Measurements from ENCODE around the gene SOX8.
"Not testable (repeated sequence)": the region's sequence is repeated elsewhere in the genome, so short reads cannot be mapped to it uniquely, and the experiment has no call there.

SOX8 gene

DNA sequence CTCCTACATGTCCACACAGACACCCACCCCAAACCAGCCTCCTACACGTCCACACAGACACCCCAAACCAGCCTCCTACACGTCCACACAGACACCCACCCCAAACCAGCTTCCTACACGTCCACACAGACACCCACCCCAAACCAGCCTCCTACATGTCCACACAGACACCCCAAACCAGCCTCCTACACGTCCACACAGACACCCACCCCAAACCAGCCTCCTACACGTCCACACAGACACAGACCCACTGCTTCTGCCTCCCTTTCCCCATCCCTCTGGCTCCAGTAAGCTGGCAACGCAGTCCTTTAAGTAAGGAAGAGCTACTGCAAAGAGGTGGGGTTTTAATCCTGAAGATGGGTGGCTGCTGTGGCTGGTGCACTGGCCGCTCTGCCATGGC is 27.8 kb upstream of the SOX8 start:
- not testable (repeated sequence) for DNase-seq

DNA sequence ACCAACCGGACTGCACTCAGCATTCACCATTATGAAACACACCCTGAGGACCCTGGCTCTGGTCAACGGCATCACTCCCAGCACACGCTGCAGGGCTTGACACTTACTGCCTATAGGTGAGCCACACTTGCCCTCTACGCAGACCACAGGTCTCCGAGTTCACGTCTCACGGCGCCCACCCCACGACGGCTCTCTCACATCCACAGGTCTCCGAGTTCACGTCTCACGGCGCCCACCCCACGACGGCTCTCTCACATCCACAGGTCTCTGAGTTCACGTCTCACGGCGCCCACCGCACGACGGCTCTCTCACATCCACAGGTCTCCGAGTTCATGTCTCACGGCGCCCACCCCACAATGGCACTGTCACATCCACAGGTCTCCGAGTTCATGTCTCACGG is 25.8 kb upstream of the SOX8 start:
- not testable (repeated sequence) for DNase-seq

DNA sequence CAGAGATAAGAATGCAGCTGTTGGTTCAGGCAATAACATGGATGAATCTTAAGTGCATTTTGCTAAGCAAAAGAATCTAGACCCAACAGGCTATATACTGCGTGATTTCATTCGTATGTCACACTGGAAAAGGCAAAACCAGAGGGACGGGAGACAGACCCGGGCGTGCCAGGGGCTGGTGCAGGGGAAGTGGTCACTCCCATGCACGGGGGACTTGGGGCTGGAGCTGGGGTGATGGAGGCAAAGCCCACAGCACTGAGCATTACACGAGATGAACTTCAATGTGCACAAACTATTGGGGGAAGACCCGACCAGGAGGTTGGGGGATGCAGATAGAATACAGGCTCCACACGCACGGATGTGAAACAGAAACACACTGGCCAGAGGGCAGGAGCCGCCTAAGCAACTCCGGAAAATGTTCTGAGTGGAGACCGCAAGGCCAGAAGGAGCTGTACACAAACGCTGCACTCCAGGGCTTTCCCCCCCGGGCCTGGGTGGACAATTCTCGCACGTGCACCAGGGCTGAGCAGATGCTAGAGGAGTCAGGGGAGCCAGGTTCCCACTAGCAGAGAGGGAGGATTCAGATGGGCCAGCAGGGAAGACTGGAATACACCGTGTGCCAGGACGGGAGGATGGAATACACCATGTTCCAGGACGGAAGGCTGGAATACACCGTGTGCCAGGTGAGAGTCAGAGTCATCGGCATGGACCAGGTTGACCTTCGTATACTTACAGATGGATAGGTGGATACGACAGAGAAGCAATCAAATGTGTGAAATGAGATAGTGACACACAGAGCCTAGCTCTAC is 22.1 kb upstream of the SOX8 start:
- DNase-seq = no peak

DNA sequence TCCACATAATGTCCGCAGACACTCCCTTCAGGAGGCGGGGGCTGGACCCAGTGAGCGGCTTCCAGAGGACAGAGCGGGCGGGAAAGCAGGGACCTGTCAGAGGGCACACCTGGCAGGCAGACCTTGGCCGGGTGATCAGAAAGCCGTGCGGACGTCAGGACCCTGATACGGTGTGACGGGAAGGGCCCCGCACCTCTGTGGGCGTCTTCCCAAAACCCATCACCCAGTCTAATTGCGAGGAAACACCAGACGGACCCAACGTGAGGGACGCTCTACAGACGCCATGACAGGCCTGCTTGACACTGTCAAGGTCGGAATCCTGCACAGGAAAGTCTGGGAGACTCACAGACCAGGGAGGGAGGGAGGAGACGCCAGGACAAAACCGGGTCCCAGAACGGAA is 19.2 kb upstream of the SOX8 start:
- no peak for DNase-seq

DNA sequence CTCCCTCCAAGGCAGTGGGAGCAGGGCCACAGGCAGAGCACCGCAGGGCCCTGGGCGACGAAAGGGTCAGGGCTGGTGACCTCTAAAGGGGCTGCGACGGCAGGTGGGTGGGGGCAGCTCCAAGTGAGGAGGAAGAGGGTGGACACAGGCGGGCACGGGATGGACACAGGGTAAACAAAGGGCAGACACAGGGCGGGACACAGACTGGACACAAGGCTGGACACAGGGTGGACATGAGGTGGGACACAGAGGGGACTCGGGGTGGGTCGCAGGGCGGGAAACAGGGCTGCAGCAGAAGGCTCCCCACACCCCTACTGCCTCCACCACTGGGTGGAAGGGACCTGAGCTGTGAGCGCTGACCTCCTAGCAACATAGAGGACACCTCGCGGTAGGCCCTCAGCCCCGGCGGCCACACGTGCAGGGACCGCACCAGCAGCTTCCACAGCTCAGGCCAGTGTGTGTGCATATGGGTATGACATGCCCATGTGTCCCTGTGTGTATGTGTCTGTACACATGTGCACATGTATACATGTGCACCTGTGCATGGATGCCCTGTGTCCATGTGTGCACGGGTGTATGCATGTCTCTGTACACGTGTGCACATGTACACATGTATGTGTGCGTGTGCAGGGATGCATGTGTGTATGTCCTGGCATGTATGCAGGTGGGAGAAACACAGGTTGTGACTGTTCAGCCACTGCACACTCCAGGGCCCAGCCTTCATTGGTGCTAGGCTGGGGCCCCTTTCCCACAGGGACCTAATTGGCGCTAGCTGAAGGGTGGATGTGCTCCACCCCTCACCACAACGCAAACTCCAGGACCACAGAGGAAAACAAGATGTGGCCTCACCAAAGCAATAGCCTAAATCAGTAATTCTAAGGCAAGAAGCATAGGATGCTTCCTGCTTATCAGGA is 18.4 kb upstream of the SOX8 start:
- no peak for DNase-seq

DNA sequence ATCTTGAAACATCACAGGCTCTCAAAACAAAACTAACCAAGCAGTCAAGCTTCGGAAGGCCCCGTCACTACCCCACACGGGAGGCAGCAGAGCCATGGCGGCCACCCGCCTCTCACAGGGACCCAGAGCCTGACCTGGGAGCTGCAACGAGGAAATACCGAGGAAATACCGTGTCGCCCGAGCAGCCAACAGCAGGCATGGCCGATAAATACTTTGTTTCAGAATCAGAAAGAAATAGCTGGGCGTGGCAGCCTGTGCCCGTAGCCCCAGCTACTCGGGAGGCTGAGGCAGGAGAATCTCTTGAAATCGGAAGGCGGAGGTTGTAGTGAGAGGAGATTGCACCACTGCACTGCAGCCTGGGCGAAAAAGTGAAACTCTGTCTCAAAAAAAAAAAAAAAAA is 17.7 kb upstream of the SOX8 start:
- no peak for DNase-seq

DNA sequence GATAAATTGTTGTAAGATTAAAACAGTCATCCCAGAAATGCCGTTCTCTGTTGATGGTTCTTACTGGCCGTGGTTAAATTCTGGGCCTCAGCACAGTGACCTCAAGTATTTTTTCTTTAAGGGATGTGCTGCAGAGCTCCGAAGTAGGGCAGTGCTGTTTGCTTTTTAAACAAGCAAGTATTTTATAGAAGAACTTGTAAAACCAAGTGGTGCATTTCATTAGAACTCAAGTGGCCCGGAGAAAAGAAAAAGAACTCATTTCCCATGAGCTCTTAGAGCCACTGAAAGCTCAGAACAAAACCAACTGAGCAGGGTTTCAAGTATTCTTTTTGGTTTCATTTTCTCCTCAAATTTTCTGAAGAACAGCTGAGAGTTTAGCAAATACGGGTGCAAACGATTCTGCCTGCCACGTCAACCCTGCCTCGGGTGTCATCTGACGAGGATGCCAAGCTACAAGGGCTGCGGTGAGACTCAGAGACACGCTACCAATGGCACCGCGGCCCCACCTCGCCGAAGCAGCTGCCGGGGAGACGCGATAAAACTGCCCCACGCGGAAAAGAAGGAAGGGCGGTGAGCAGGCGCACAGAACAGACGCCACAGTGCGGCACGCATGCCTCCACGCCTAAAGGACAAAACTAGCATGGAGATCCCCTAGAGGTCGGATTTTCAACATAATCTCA is 17.1 kb upstream of the SOX8 start:
- DNase-seq = no peak

DNA sequence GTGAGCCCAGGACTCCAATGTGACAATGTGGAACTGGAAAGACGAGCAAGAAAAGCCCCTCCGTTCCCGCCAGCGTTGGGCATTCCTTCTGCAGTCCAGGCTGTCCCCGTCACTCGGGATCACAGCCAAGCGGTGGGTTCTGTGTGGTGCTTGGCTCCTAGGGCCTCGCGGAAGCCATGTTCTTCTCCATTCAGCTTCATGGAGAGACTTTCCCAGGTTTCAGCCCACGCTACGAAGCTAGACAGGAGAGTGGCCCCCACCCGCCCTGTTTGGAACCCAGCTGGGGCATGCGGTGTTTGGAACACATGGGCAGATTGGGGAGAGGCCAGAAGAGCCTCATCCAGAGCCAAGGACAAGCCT is 16.6 kb upstream of the SOX8 start:
- no peak for DNase-seq

DNA sequence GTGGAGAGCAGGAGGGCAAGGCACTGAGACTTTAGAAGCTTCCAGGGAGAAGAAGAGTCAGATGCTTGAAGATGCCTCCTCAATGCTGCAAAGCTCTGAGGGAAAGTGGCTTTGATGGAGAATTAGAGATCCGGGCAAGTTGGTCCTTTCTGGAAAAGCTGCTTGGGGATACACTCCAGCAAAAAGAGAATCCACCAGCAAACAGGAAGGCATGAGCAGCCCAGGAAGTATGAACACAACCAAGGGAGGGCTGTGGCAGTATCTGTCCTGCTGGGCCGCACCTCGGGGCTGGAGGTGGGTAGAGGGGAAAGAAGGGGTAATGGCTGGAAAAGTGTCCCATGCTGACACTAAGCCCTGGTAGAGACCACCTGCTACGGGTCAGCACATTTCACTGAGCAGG is 16.1 kb upstream of the SOX8 start:
- no peak for DNase-seq

DNA sequence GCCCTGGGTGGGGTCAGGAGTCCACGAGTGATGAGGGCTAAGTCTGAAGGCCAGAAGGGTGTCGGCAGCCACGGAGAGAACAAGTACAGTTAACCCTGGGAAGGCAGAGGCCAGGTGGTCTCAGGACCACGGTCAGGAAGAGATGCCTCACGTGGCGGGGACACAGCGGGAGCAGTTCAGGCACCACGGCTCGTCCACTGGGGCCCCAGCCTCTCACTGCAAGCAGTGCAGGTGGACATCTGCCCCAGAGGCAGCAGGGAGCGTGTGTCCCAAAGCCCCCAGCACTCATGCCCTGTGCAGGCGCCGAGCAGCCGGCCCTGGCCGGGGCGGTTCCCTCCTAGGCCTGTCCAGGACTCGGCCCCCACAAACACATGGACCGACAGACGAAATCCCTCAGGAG is 15.5 kb upstream of the SOX8 start:
- no peak for DNase-seq

DNA sequence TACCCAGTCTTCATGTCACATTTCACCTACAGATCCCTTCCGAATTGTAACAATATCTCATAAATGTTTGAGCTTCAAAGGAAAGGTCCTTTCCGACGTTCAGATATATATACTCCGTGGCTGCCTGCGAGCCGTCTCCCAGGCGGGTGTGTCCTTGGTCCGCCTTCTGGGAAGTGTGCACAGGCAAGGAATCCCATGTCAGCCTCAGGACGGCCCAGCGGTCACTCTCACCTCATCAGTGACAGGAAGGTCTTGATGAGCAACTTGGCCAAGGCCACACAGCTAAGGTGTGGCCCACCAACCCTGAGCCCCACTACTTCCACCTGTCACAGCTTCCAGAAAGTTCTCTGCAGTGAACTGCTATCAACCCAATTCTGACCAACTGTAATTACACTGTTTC is 15.1 kb upstream of the SOX8 start:
- DNase-seq = no peak

DNA sequence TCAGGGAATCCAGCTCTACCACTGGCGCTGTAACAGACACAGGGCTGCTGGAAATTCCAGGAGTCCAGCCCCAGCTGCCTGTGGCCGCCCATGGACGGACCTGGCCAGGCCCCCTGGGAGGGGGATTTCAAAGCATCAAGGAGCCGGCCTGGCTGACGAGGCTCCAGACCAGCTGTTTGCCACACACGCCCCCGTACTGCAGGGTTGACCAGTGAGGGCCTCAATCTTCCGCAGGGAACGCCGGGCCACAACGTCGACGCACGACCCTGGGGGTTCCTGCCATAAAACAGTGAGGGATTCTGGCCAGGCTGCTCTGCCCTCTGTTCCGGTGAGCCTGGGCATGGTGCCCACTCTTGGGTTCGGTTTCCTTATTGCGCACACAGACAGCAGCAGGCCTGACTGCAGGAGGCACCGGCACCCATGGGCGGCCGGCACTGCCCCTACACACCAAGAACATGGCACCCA is 14.5 kb upstream of the SOX8 start:
- DNase-seq = no peak

DNA sequence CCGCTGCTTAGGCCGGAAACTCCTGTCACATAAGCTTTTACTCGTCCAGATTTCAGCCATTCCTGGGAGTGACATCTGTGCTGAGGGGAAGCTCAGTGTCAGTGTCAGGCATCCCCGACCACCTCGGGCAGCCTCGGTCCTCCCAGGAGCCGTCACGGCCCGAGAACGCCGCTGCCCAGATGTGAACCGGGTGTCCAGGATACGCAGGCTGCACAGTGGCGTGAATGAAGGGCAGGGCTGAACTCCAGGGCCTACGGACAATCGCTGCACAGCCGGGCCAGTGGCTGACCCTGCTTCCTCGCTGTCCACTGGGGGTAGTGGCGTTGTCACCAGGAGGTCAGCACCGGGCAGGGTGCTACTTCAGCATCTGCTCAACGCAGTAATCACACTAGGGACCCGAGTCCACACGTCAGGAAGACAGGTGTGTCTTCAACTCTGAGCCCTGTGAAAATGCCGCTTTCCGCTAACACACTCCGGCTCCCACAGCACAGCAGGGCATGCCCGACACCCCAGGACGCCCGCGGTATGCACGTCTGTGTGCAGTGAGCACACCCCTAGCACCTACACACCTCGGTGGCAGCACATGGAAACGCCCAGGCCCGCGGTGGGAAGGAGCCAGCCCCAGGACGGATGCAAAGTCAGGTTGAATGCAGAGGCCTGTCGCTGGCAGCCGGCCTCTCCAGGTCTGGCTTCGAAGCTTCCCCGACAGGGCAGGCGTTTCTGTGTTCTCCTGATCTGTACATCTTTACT is 13.8 kb upstream of the SOX8 start:
- DNase-seq = no peak

DNA sequence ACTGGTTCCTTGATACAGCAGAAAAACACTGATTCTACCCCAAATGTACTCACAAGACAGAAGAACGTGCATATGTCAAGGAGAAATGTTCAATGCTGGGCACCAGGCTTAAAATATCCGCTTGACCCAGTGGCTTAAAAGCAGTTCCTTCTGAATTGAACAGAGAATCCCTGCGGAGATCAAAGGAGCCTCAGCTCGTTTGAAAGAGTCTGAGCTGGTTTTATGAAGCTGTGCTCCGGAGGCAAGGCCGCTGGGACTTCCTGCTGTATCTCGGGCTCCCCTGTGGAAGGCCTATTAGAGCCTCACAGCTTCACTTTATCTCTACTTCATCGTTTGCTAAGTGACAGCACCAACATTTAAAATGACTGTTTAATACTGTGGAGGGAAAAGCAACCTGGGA is 12.9 kb upstream of the SOX8 start:
- no peak for DNase-seq

DNA sequence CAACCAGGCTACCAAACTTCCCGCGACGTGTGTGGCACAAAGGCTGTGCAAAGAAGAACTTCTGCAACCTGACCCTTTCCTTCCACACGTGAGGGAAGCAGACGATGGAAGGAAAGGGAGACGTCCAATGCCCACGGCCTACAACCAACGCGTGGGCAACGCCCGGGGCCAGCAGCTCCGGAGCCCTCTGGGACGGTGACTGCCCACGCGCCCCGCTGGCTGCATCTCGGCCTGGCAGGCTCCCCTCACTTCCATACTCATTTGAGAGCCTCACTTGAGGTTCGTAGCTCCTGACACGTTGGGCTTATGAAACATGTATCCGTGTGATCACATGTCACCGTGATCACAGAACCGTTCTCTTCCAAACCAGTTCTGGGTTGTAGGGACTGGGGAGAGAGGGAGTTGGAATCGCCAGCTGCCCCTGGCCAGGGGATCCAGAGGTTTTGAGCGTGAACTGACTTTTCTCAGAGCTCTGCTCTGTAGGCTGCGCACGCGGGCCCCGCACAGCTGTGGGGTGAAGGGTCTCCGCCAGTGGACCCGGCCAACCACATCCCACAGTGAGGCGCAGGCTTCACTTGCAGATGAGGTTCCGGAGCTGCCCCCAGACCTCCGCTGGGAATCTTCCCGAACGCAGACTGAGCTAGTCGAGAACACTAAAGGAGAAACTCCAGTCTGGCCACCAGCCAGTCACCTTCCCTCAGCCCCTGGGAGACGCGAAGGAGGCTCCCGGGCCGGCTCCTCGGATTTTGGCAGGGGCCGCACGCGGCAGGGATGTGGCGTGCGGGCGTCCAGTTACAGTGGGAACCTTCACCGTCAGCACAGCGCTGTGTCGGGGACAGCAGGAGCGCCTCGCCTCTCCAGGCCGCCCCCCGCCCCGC is 11.8 kb upstream of the SOX8 start:
- DNase-seq = peak; percentile 46

DNA sequence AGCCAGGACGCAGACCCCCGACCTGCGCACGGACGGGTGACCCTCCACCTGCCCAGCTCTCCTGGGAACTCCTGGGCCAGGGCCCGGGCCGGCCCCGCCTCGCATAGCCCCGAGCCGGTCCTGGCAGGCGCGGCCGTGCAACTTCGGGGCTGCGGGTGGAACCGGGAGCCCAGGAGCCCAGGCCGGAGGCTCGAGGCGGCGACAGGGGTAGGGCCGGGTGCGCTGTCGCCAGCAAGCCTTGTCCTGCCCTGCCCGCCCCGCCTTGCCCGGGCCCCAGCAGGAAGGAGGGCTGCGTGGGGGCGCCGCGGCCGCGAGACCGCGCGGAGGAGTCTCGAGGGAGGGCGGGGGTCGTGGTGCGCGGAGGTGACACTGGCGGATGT is 11.2 kb upstream of the SOX8 start:
- no peak for DNase-seq

DNA sequence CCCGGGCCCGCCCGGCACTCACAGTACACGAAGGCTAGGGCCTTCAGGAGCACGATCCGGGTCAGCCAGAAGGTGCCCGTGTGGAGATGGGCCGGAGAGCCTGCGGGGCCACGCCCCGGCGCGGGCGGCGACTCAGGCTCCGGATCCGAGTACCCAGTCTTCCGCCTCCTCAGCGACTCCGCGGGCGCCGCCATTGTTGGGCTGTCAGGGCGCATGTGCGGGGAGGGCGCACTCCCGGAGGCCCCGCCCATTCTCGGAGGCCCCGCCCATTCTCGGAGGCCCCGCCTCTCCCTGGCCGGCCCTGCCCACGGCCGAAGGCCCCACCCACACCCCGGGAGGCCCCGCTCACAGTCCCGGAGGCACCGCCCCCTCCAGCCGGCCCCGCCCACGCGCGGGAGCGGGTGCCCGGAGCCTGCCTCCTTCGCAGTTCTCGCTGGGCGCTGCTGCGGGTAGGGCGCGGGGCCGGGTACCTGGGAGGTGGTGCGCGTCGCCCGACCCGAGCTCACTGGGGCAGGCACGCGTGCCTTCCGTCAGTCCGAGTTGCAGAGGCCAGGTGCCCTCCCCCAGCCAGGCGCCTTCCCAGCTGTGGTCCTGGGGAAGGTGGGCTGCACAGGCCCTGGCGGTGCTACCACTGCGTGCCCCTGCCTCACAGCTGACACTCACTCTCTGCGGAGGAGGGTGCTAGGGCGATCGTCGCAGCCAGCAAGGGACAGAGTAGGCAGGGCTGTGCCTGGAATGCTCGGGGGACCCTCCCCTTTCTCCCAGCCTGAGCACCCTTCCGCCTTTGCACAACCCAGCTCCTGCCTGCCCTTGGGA is 10.6 kb upstream of the SOX8 start, which contains the start of gene LMF1:
Gene LMF1 (minus strand): TSS at position 219 of the 816 bp plus-strand sequence. CDS start 4 bp downstream, at position 215.
- DNase-seq = peak; percentile 97

DNA sequence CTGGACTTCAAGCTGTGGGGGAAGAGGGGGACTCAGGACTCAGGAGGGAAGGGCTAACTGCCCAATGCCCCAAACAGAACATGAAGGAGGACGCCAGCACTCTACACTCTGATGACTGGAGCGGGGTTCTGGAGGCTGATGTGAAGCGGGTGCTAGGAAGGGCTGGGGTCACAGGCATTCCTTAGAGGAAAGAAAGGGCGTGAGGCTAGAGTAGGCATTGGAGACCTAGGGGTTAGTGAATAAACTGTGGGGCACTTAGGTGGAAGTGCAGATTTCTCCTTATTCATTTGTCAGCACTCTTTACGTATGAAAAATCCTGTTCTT is 10.0 kb upstream of the SOX8 start:
- no peak for DNase-seq

DNA sequence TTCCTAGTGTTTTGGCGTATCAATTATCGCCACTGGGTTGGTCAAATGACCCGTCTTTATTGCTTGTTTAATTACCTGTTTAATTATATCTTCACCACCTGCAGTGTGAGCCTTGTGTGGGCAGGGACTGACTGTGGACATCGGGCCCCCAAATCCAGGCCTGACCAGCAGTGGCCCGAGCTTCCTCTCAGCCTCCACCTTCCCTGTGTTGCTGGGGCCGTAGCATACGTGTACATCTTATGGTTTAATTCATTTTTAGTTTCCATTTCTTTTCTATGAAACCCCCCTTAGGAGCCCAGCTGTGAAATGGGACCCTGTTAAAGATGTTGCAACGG is 9.6 kb upstream of the SOX8 start:
- no peak for DNase-seq

DNA sequence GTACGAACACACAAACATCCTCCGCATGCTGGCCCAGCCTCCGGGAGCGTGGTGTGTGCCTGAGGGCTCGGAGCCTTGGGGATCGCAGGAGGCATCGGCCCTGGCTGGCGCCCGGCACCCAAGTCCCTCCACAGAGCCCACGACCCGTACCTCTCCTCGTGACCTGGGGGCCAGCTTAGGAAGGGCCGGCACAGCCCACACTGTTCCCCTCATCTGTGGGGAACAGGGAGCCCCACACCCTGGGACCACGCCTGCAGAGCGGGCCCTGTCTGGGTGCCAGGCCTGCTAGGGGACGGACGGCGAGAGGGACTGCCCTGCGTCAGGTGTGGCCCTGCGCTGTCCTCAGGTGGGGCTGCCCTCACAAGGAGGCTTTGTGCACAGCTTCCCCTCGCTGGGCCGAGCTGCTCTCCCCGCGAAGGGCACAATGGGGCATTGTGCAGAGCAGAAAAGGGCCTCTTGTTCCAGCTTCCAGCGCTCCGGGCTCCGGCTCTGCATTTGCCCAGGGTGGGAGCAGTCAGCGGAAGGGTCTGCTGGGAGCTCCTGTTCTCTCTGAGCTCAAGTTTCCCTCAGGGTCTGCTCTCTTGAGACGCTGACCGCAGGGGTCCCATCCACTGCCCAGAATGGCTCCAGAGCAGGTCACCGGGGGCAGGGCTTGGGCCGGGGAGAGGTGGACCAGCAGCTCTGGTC is 9.1 kb upstream of the SOX8 start:
- peak; percentile 6 for DNase-seq

Data from right kidney (tissue), 1 donor.